Measurements from ENCODE around the gene TDRD9.

DNA sequence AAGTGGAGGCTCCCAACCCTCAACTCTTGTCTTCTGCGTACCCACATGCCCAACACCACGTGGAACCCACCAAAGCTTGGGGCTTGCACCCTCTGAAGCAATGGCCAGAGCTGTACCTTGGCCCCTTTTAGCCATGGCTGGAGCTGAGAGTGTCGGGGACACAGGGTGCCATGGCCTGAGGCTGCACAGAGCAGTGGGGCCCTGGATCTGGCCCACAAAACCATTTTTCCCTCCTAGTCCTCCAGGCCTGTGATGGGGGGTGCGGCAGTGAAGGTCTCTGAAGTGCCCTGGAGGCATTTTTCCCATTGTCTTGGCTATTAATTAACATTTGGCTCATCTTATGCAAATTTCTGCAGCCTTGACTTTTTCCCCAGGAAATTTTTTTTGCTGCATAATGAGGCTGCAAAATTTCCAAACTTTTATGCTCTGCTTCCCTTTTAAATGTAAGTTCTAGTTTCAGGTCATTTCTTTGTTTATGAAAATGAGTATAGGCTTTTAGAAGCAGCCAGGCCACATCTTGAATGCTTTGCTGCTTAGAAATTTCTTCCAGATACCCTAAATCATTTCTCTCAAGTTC is 138.6 kb downstream of the TDRD9 start:
- TF ChIP-seq, protein P1, sequence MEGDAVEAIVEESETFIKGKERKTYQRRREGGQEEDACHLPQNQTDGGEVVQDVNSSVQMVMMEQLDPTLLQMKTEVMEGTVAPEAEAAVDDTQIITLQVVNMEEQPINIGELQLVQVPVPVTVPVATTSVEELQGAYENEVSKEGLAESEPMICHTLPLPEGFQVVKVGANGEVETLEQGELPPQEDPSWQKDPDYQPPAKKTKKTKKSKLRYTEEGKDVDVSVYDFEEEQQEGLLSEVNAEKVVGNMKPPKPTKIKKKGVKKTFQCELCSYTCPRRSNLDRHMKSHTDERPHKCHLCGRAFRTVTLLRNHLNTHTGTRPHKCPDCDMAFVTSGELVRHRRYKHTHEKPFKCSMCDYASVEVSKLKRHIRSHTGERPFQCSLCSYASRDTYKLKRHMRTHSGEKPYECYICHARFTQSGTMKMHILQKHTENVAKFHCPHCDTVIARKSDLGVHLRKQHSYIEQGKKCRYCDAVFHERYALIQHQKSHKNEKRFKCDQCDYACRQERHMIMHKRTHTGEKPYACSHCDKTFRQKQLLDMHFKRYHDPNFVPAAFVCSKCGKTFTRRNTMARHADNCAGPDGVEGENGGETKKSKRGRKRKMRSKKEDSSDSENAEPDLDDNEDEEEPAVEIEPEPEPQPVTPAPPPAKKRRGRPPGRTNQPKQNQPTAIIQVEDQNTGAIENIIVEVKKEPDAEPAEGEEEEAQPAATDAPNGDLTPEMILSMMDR (IDR thresholded peaks at IDR 0.05), result no peak
- no peak for TF ChIP-seq ZFX (IDR thresholded peaks at IDR 0.05; ENCODE audit: borderline replicate concordance)
